AG09309 (cell line): ENCODE data around the gene IQCH.

Source experiments
- DNase-seq: peaks from one replicate; pipeline ENCODE4 v3.0.0-alpha.2; 2010; ENCODE audit warnings: low read depth
- H3K4me3 ChIP-seq: 2 replicates; pipeline ENCODE4 v1.5.1; 2011; ENCODE audit warnings: mild to moderate bottlenecking, low read depth, low read length, moderate library complexity; ENCODE audit not compliant: control insufficient read depth
- CTCF ChIP-seq: IDR thresholded peaks from 2 replicates; pipeline ENCODE4 v1.5.1; 2011; ENCODE audit warnings: mild to moderate bottlenecking, low read depth, low read length, inconsistent platforms; ENCODE audit not compliant: insufficient read depth, control insufficient read depth; ENCODE audit errors: missing control alignments

IQCH gene

GRCh38 chr15:67472957-67473356, 218.4 kb downstream of the IQCH start:
- no peak for DNase-seq
- TF ChIP-seq CTCF, result no peak
- H3K4me3 ChIP-seq, result no peak overlapping the region

- no peak overlapping the region for H3K4me3 ChIP-seq
- DNase-seq, result no peak
- no peak for TF ChIP-seq CTCF
Observed at GRCh38 chr15:67474405-67475110, 220.0 kb downstream of the IQCH start.

GRCh38 chr15:67479781-67480505, 225.4 kb downstream of the IQCH start:
- no peak for TF ChIP-seq CTCF
- H3K4me3 ChIP-seq, result no peak overlapping the region
- no peak for DNase-seq

- no peak for DNase-seq
- TF ChIP-seq CTCF, result no peak
- H3K4me3 ChIP-seq, result no peak overlapping the region
Observed at GRCh38 chr15:67480741-67481140, 226.2 kb downstream of the IQCH start.

- no peak overlapping the region for H3K4me3 ChIP-seq
- no peak for DNase-seq
- no peak for TF ChIP-seq CTCF
Observed at GRCh38 chr15:67481680-67482079, 227.1 kb downstream of the IQCH start.

- no peak overlapping the region for H3K4me3 ChIP-seq
- no peak for DNase-seq
- TF ChIP-seq CTCF, result no peak
Observed at GRCh38 chr15:67495585-67495984, 241.0 kb downstream of the IQCH start.
